ENCODE measurements around the gene IL31RA.

The IL31RA gene

DNA sequence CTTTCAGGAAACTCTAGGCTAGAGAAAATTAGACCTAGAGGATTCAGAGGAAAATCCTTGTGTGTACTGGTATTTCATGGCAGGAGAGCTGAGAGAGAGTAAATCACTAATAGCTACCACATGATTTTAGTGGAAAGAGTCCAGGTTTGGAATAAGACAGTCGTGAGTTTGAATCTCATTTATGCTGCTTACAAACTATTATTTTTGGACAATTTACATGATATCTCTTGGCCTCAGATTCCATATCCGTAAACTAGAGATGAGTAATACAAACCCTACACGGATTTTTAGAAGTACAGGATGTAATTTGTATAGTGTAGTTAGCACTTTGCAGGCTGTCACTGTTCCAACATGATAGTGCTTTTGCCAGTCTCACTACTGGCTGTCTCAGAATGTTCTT lies 2.7 kb downstream of the IL31RA start:
- Histone ChIP-seq H3K4me3 (ENCODE audit: low read depth in 1 of 2, low read length in 1 of 2) (no peak overlapping the region), H3K27me3 (peaks cover 90% of the 10 kb centered on the region), H3K4me1 (ENCODE audit: control insufficient read depth in 1 of 2, insufficient read depth in 1 of 2, low read depth in 1 of 2, low read length in 1 of 2) (peaks cover 6 to 7% of the 10 kb centered on the region in 2 experiments), H3K9me3 (no peaks in the 10 kb centered on the region), H3K36me3 (no peaks in the 10 kb centered on the region), H3K27ac (no peak overlapping the region)
- TF ChIP-seq CTCF (IDR thresholded peaks at IDR 0.05): no peak

DNA sequence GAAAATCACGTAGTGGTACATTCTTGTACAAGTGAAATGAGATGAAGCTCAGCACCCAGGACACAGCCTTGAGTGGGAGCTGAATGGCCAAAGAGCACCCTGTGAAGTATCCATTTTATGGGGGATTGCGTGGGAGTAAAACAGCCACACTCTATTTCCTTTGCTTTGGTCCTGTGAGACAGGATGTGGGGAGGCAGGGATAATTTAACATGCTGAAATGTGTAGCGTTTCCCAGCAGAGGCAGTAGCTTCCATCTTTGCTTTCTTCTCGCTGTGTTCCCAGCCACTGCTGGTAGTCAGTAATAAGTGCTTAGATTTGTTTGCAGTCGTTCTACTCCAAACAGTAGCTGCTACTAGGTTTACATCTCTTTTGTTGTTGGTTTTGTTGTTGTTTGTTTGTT lies 4.4 kb downstream of the IL31RA start:
- Histone ChIP-seq H3K4me1 (ENCODE audit: control insufficient read depth in 1 of 2, insufficient read depth in 1 of 2, low read depth in 1 of 2, low read length in 1 of 2) (peaks cover 6 to 7% of the 10 kb centered on the region in 2 experiments), H3K27me3 (peaks cover 87% of the 10 kb centered on the region), H3K4me3 (ENCODE audit: low read depth in 1 of 2, low read length in 1 of 2) (no peak overlapping the region), H3K36me3 (no peaks in the 10 kb centered on the region), H3K9me3 (no peaks in the 10 kb centered on the region), H3K27ac (no peak overlapping the region)
- TF ChIP-seq CTCF (IDR thresholded peaks at IDR 0.05): no peak

- no peak overlapping the region for H3K4me3 ChIP-seq (ENCODE audit: low read depth in 1 of 2, low read length in 1 of 2)
- TF ChIP-seq CTCF (IDR thresholded peaks at IDR 0.05): no peak
- no peaks in the 10 kb centered on the region for H3K9me3 ChIP-seq
- peaks cover 6 to 7% of the 10 kb centered on the region in 2 experiments for H3K4me1 ChIP-seq (ENCODE audit: control insufficient read depth in 1 of 2, insufficient read depth in 1 of 2, low read depth in 1 of 2, low read length in 1 of 2)
- no peaks in the 10 kb centered on the region for H3K36me3 ChIP-seq
- peaks cover 75% of the 10 kb centered on the region for H3K27me3 ChIP-seq
- H3K27ac ChIP-seq: no peak overlapping the region
Measured at GRCh38 chr5:55856516-55857246, 5.5 kb downstream of the IL31RA start.

DNA sequence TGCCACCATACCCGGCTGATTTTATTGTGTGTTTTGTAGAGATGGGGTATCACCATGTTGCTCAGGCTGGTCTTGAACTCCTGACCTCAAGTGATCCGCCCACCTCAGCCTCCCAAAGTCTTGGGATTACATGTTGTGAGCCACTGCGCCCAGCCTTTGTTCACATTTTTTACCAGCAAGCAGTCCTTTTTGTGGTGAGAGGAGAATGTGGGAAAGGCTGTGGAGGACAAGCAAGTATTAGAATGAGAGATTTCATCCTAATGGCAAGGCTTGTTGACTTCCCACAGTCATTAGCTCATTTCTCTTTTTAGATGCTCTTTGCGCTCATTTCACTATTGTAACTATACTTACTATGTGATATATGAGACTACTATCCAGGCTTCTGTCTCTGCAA lies 6.1 kb downstream of the IL31RA start:
- Histone ChIP-seq H3K4me1 (ENCODE audit: control insufficient read depth in 1 of 2, insufficient read depth in 1 of 2, low read depth in 1 of 2, low read length in 1 of 2) (peaks cover 6 to 7% of the 10 kb centered on the region in 2 experiments), H3K36me3 (no peaks in the 10 kb centered on the region), H3K27me3 (peaks cover 70% of the 10 kb centered on the region), H3K4me3 (ENCODE audit: low read depth in 1 of 2, low read length in 1 of 2) (no peak overlapping the region), H3K27ac (no peak overlapping the region), H3K9me3 (no peaks in the 10 kb centered on the region)
- no peak for TF ChIP-seq CTCF (IDR thresholded peaks at IDR 0.05)

DNA sequence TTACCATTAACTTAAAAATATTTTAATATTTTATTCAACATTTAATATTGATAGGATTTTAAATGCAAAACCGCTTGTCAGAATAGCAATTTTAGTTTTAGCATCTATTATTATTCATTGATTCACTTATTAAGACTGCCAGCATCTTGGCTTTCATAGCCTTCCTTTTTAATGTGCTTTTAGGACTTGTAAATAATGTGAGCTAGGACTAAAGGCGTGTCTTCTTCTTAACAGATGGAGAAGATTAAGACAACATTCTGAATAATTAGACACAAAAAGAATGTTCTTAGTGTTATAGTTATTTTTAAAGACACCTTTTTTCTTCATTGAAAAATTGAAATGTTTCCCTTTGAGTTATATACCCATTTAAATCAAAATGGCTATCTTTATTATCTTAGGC lies 6.9 kb downstream of the IL31RA start:
- peaks cover 61% of the 10 kb centered on the region for H3K27me3 ChIP-seq
- TF ChIP-seq CTCF (IDR thresholded peaks at IDR 0.05): no peak
- no peak overlapping the region for H3K4me3 ChIP-seq (ENCODE audit: low read depth in 1 of 2, low read length in 1 of 2)
- no peak overlapping the region for H3K27ac ChIP-seq
- no peaks in the 10 kb centered on the region for H3K36me3 ChIP-seq
- no peaks in the 10 kb centered on the region for H3K9me3 ChIP-seq
- peaks cover 6 to 7% of the 10 kb centered on the region in 2 experiments for H3K4me1 ChIP-seq (ENCODE audit: control insufficient read depth in 1 of 2, insufficient read depth in 1 of 2, low read depth in 1 of 2, low read length in 1 of 2)
